HG03103 (cell line): ENCODE data around the gene PURA.

Experiments
- ATAC-seq: cut with Tn5 transposase; IDR thresholded peaks from one replicate; pipeline ENCODE4 v1.9.1; 2021; ENCODE audit warnings: low read depth; ENCODE audit not compliant: unreplicated experiment

Gene PURA

GRCh38 chr5:140109759-140110645 is 3.9 kb upstream of the PURA start:
- ATAC-seq: no peak

- no peak for ATAC-seq
Observed at GRCh38 chr5:140110646-140110957, 3.3 kb upstream of the PURA start.

DNA sequence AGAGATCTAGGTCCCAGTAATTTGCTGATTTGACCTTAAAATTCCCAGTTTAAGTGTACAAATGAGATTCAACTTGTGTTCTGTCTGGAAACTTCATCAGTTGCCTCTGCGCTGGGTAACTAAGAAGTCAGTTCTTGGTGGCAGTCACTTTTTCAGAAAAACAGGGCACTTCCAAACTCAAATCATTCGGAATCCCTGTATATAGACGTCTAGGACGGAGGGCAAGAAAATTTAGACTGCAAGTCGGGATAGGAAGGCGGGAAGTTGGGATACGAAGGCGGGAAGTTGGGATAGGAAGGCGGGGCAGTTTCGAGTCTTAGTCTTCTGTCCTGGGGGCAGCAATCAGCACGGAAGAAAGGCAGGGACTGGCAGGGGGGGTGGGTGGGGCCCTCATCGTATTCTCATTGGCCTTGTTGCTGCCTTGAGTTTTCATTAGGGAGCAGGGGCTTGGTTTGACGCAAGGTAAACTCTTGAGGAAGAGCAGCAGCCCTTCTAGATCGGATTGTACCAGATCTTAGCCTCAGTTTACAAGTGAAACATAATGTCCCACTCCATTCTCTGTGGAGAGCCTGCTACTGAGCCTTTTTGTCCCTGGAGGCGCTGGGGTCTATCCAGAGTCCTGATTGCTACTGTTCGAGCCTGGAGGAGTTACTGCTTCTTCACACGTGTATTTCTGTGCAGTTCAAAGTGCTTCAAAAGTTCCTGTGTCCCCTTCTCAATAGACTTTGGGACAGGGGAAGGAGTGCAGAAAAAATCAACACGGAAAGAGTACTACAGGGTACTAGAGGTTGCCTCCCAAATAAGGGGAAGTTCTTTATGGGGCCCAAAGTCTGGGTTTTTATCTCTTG is 2.7 kb upstream of the PURA start:
- no peak for ATAC-seq

DNA sequence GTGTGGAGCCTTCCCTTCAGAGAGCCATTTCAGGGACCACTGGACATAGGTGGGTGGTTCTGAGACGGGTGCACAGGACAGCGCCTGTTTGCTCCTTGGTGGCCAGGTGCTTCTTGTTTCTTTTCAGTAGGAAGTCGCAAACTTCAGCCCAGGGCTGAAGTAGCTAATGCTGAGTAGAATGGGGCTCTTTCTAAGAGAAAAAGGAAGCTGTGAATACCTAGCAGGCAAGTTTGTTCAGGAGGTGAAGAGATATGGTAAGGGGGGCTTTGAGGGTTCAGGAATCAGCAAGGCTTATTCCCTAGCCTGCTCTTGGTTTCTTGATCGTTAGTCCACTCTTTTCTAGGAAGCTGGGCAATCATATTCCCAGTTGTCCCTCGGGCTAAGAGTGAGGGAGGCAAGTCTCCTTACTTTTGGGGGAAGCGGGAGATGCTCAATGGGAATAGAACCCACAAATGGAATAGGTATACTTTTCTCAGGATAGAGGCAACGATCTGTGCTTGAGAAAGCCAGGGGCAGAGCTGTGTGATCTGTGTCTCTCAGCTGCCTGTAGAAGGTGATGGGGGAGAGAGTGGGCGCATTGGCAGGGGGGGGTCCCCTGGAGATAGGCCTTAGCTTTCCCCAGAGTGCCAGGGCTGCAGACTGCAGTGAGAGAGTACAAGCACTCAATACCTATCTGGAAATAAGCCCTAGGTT is 1.9 kb upstream of the PURA start:
- ATAC-seq: no peak

DNA sequence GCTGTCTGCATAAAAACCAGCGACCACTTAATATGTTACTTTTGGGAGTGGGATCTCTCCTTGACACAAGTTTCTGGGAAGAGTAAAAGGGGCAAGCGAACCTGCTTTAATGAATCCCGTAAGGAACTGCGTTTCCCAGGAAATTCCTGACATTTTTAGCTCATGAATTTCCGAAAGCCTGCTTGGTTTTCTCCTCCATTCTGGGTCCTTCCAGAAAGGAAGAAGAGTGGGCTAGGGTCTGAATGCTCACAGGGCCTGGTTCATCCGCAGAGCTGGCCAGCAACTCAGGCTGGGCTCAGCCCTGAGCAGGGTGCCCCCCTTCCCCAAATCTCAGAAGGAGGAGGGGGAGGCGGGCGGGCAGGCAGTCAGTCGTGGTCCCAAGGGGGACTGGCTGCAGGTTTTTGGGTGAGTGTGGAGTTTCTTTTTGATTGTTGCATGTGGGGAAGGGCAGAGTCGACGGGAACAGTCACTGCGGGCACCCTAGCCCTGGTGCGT is 1.2 kb upstream of the PURA start:
- ATAC-seq: no peak

DNA sequence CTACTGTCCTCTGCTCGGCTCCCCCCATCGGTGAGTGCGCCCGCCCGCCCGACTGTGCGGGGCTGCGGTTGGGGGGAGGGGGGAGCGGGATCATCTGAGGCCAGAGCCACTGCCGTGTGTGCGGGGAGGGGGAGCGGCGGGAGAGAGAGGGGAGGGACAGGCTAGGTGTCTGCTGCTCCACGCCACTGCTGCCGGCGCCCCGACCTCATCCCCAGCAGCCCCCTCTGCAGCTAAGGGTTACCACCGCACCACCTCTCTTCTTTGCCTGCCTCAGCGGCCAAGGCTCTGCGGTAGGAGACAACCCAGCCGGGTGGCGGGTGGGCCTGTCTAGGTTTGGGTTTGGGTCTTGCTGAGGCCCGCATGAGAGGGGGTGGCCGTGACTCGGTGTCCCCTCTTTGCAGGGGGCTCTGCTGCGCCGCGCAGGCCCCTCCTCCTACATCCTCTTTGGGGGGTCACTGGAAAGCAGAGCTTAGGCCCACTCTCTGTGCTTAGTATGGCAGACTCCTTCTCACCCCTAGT is 670 bp upstream of the PURA start:
- ATAC-seq: no peak

DNA sequence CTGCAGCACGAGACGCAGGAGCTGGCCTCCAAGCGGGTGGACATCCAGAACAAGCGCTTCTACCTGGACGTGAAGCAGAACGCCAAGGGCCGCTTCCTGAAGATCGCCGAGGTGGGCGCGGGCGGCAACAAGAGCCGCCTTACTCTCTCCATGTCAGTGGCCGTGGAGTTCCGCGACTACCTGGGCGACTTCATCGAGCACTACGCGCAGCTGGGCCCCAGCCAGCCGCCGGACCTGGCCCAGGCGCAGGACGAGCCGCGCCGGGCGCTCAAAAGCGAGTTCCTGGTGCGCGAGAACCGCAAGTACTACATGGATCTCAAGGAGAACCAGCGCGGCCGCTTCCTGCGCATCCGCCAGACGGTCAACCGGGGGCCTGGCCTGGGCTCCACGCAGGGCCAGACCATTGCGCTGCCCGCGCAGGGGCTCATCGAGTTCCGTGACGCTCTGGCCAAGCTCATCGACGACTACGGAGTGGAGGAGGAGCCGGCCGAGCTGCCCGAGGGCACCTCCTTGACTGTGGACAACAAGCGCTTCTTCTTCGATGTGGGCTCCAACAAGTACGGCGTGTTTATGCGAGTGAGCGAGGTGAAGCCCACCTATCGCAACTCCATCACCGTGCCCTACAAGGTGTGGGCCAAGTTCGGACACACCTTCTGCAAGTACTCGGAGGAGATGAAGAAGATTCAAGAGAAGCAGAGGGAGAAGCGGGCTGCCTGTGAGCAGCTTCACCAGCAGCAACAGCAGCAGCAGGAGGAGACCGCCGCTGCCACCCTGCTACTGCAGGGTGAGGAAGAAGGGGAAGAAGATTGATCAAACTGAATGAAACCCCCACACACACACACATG is 654 bp downstream of the PURA start:
- ATAC-seq: peak; percentile 18

DNA sequence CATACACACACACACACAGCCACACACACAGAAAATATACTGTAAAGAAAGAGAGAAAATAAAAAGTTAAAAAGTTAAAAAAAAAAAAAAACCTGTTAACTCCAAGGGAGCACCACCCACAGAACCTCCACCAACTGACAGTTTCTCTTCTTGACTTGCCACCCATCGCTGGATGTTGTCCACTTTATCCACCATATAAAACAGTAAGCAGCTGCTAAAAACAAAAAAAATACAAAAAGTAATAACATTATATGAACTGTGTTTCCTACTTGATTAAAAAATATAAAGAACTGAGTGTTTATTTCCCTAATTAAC is 1.2 kb downstream of the PURA start:
- no peak for ATAC-seq

DNA sequence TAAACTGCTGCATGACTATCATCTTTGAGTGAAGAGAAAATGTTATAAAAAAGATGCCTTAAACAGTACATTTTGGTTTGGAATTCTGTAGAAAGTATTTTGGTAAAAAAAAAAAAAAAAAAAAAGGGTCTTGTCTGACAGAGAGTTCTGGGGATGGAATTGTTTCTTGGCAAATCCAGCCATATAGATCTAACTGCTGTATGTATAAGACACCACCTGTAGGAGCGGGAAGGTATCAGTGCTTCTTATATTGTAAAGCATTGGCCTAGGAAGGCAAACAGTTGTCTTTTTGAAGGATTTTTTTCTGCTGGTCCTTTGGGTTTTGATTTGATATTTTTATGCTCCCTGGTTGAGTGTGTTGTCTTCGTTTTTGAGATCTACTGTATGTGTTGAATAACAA is 2.8 kb downstream of the PURA start:
- ATAC-seq: no peak

GRCh38 chr5:140117523-140117922 is 3.6 kb downstream of the PURA start:
- ATAC-seq: no peak

DNA sequence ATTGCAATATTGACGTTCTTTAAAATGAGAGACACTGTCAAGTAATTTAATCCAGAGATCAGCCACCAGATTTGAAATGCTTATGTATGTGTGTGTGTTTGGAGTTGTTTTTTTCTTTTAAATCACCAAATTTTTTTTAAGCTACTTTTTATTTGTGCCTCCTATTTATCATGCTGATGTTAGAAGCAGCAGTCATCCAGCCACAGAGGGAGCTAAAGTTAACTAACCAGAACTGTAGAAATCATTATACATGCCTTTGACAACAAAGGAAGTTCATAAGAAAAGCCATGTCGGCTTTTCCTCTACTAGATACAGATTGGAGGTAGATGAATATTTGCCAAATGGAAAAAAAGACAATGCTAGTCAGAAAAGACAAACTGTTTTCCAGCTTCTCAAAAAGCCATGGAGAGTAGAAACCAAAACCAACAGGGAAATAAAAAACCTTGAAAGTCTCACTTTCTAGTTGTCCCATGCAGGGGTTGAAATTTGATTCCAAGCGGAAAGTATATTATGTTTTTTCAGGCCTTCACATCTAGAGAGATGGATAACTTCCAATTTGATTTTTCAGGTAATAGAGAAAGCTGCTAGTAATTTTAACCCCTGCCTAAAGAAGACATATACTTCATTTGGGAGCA is 4.5 kb downstream of the PURA start:
- ATAC-seq: no peak

DNA sequence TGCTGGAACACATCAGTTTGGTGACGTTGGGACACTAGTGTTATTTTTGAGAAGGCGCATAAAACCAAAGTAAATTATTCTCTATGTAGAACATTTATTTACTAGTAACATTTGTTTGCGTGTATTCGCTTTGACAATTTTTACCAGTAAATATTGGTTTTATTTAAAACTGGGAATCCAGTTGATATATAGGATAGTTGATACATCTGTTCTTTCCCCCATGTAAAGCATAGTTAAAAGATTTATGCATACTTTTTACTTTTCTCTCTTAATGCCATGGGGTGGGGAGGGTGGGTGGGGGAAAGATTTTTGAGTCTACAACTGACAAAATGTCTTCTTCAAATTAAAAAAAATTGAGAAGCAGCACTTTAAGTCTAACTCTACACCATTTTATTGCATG is 11.7 kb downstream of the PURA start, which contains the start of gene IGIP:
IGIP (plus strand) TSS at position 301 of the 400 bp plus-strand sequence. CDS start 2,540 bp downstream, outside the sequence.
- no peak for ATAC-seq

- no peak for ATAC-seq
Observed at GRCh38 chr5:140126315-140127012, 12.6 kb downstream of the PURA start.

DNA sequence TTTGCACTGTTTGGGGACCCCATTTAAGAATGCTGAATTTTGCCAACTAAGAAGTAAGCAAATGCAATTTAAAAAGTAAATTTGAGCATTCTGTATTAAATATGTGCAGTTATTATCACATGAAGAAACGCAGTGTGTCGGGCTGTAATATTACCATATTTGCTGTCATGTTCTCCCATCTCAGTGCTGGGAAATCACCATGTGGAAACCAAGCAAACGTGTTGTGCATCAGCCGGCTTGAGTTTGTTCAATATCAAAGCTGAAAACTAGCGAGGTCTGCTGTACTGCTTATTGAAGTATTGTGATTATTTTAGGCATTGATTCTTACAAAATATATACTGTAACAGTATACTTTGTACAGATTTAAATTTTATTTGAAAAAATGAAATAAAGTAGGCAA is 14.5 kb downstream of the PURA start:
- no peak for ATAC-seq

DNA sequence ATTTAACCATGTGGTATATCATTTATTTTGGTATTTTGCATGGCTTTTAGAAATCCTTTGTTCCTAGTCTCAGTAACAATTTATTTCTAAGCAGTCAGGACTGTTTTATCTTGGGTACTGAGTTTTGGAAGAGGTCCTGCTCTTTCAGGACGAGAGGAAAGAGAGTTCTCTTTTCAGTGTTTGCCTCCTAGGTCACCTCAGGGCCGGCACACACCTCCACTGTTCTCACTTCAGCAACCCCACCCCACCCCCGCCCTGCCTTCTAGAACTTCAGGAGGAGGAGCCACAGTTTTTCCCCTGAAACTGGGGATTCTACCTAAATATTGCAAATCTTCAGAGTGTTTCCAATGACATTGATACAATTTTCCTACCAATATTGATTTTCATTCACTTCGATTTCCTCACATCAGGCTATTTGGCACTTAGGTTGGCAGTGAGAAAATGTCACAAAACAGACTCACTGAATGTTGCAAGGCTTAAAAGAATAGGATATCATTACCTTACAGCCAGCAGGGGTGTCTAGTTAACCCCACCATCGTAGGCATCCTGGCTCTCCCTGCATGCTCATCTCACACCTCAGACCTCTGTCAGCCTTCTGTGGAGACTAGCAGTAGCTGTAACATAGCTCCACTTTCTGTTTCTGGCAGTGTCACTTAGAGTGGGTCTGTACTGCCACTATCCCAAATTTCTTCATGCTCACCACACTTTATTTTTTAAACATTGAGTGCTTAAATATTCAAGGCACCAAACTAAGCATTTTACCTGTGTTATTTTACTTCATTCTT is 17.2 kb downstream of the PURA start:
- no peak for ATAC-seq

GRCh38 chr5:140131967-140132409 is 18.1 kb downstream of the PURA start:
- ATAC-seq: no peak

DNA sequence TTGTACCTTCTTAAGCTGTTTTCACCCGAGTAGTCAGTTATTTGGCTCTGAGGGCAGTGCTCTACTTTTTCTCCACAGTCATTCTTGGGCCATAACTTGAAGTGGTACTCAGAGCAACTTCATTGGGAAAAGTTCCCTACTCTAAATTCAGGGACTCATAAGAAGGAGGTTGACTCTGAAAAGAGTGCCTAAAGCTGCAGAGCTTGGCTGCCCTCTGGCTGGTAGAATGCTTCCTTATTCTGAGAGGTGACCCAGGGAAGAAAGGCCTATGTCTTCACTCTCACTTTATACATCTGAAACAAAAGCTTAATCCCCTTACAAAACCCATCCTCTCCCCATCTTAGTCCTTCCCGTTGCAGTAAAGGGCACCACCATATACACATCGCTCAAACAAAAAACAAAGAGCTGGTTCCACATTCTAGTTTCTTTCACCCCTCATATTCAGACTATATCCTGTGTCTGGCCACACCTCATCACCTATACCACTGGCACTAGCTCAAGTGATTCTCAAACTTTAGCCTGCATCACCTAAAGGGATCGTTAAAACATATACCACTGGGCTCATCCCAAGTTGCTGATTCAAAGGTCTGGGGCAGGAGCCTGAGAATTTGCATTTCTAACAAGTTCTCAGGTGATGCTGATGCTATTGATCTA is 19.7 kb downstream of the PURA start:
- no peak for ATAC-seq
